OCI-LY1 (cell line): ENCODE results near the gene VIPR2.

Source experiments
- H2AFZ ChIP-seq: fragments of 200-600 bp; sonication (generic), shearing (Covaris generic); 2 replicates; pipeline ENCODE4 v1.6.0; 2014; ENCODE audit warnings: antibody characterized with exemption, mild to moderate bottlenecking, low read length
- H3F3A ChIP-seq: fragments of 200-600 bp; sonication (generic), shearing (Covaris generic); 2 replicates; pipeline ENCODE4 v1.6.0; 2014; ENCODE audit warnings: mild to moderate bottlenecking, antibody characterized with exemption, low read length, moderate library complexity; ENCODE audit not compliant: insufficient read depth
- H3K27ac ChIP-seq: fragments of 200-600 bp; sonication (generic); 2 replicates; pipeline ENCODE4 v1.5.1; 2014; ENCODE audit warnings: low read length, mixed run types, mild to moderate bottlenecking, low read depth; ENCODE audit not compliant: poor library complexity, severe bottlenecking
- H3K27me3 ChIP-seq: fragments of 200-600 bp; sonication (generic); 2 replicates; pipeline ENCODE4 v1.6.0; 2014; ENCODE audit warnings: antibody characterized with exemption, mild to moderate bottlenecking, low read length, moderate library complexity; ENCODE audit not compliant: insufficient read depth
- H3K36me3 ChIP-seq: fragments of 200-600 bp; sonication (generic); 2 replicates; pipeline ENCODE4 v1.6.1; 2014; ENCODE audit warnings: mild to moderate bottlenecking, antibody characterized with exemption, low read length, moderate library complexity, mixed read lengths; ENCODE audit not compliant: insufficient read depth
- H3K4me1 ChIP-seq: fragments of 200-600 bp; sonication (generic); 2 replicates; pipeline ENCODE4 v1.5.1; 2014; ENCODE audit warnings: mild to moderate bottlenecking, low read length, moderate library complexity; ENCODE audit not compliant: insufficient read depth, severe bottlenecking
- H3K4me2 ChIP-seq: fragments of 200-600 bp; sonication (generic), shearing (Covaris generic); 2 replicates; pipeline ENCODE4 v1.6.1; 2014; ENCODE audit warnings: low read length
- H3K4me3 ChIP-seq: fragments of 200-600 bp; sonication (generic); 2 replicates; pipeline ENCODE4 v1.5.1; 2014; ENCODE audit warnings: low read length, low read depth, mild to moderate bottlenecking, mixed read lengths; ENCODE audit not compliant: poor library complexity, severe bottlenecking
- H3K79me2 ChIP-seq: fragments of 200-600 bp; shearing (Covaris generic); 2 replicates; pipeline ENCODE4 v1.6.1; 2016; ENCODE audit warnings: mixed run types, low read length, mixed read lengths; ENCODE audit not compliant: insufficient read depth
- H3K9ac ChIP-seq: fragments of 200-600 bp; sonication (generic), shearing (Covaris generic); 2 replicates; pipeline ENCODE4 v1.6.1; 2014; ENCODE audit warnings: mild to moderate bottlenecking, low read length, mixed read lengths
- H3K9me2 ChIP-seq: fragments of 200-600 bp; sonication (generic), shearing (Covaris generic); 2 replicates; pipeline ENCODE4 v1.6.1; 2014; ENCODE audit warnings: low read depth, mild to moderate bottlenecking, low read length, mixed read lengths
- H3K9me3 ChIP-seq: fragments of 200-600 bp; shearing (Covaris generic); 2 replicates; pipeline ENCODE4 v1.6.1; 2014; ENCODE audit warnings: low read length, mixed read lengths
- H4K20me1 ChIP-seq: fragments of 200-600 bp; sonication (generic), shearing (Covaris generic); 2 replicates; pipeline ENCODE4 v1.6.0; 2016; ENCODE audit warnings: mild to moderate bottlenecking, low read length; ENCODE audit not compliant: insufficient read depth
- EZH2 ChIP-seq: fragments of 200-600 bp; sonication (generic), shearing (Covaris generic); IDR thresholded peaks from 2 replicates; pipeline ENCODE4 v1.8.0; 2017; ENCODE audit warnings: borderline replicate concordance, mixed run types, mild to moderate bottlenecking, antibody characterized with exemption, low read length, moderate library complexity, mixed read lengths
- TF ChIP-seq, protein P1 (sequence below): fragments of 200-600 bp; sonication (generic), shearing (Covaris generic); IDR thresholded peaks from 2 replicates; pipeline ENCODE4 v1.5.1; 2017; ENCODE audit warnings: mild to moderate bottlenecking, antibody characterized with exemption, low read length, moderate library complexity, mixed read lengths

VIPR2 gene

DNA sequence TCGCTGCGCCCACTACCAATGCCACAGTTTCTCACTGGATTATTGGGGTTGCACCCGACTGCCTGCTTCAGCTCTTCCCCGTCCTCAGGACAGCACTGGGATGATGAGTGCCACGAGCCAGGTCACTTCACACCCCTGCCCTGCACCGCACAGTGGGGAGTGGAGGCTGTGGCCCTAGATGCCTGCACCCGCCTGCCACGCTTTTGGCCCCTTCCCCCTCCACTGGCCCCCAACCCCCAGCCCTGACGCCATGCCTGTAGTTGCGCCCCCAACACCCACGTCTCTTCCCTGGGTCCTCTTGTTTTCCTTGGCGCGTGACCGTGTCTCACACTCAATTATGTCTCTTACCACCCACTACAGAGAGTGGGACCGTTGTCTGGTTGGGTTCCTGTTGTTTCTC lies 134.3 kb downstream of the VIPR2 start:
- Histone ChIP-seq H3K9me3 (no peaks in the 10 kb centered on the region), H3K4me1 (no peaks in the 10 kb centered on the region), H3F3A (no peaks in the 10 kb centered on the region), H3K27me3 (peaks cover 9% of the 10 kb centered on the region; the same call in 1 of the 2 replicates), H2AFZ (no peak overlapping the region), H3K79me2 (no peaks in the 10 kb centered on the region), H3K36me3 (no peaks in the 10 kb centered on the region), H3K9me2 (no peaks in the 10 kb centered on the region), H3K4me3 (no peak overlapping the region), H3K27ac (no peak overlapping the region), H4K20me1 (no peaks in the 10 kb centered on the region), H3K4me2 (no peak overlapping the region), H3K9ac (no peak overlapping the region)
- TF ChIP-seq EZH2: no peak
- TF ChIP-seq, protein P1, sequence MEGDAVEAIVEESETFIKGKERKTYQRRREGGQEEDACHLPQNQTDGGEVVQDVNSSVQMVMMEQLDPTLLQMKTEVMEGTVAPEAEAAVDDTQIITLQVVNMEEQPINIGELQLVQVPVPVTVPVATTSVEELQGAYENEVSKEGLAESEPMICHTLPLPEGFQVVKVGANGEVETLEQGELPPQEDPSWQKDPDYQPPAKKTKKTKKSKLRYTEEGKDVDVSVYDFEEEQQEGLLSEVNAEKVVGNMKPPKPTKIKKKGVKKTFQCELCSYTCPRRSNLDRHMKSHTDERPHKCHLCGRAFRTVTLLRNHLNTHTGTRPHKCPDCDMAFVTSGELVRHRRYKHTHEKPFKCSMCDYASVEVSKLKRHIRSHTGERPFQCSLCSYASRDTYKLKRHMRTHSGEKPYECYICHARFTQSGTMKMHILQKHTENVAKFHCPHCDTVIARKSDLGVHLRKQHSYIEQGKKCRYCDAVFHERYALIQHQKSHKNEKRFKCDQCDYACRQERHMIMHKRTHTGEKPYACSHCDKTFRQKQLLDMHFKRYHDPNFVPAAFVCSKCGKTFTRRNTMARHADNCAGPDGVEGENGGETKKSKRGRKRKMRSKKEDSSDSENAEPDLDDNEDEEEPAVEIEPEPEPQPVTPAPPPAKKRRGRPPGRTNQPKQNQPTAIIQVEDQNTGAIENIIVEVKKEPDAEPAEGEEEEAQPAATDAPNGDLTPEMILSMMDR: no peak

DNA sequence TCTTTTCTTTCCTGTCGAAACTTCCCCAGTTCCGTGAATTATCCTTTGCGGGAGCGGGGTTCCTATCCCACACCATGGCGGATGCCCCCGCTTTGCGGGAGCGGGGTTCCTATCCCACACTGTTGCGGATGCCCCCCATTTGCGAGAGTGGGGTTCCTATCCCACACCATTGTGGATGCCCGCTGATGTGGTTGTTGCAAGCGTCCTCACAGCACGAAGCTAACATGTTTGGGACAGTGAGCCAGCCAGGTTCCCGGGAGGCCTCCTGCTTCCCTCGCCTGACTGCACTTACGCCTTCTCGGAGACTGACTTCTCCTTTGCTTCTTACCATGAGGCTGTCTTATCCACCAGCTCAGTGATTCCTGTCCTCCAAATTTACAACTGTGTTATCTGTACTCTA lies 134.7 kb downstream of the VIPR2 start:
- Histone ChIP-seq H3K36me3 (no peaks in the 10 kb centered on the region), H3K4me2 (no peak overlapping the region), H3K9me2 (no peaks in the 10 kb centered on the region), H3F3A (no peaks in the 10 kb centered on the region), H3K27me3 (peaks cover 9% of the 10 kb centered on the region; the same call in 1 of the 2 replicates), H3K9ac (no peak overlapping the region), H3K27ac (no peak overlapping the region), H3K79me2 (no peaks in the 10 kb centered on the region), H3K4me3 (no peak overlapping the region), H3K9me3 (no peaks in the 10 kb centered on the region), H4K20me1 (no peaks in the 10 kb centered on the region), H2AFZ (no peak overlapping the region), H3K4me1 (no peaks in the 10 kb centered on the region)
- TF ChIP-seq, protein P1: no peak
- no peak for TF ChIP-seq EZH2

DNA sequence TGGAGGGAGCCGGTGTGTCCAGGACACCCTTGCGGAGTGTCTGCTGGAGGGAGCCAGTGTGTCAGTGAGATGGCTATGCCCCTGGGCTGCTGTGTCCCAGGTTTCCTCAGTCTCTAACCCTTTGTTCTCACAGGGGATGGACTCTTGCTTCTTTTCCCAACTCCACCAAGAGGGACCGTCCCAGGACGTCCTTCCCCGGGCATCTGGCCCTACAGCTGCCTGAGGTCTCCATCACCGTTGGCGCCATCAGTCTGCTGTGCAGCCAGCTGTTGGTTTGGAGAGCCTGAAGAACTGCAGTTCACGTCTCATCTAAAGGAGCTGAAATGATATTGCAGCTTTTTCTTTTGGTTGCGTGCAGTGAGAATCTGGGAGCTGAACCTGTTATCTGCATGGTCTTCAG lies 136.2 kb downstream of the VIPR2 start:
- no peaks in the 10 kb centered on the region for H3K9me2 ChIP-seq
- no peak overlapping the region for H3K4me3 ChIP-seq
- H3K4me1 ChIP-seq: no peaks in the 10 kb centered on the region
- no peaks in the 10 kb centered on the region for H4K20me1 ChIP-seq
- no peaks in the 10 kb centered on the region for H3K9me3 ChIP-seq
- H3K4me2 ChIP-seq: no peak overlapping the region
- no peaks in the 10 kb centered on the region for H3K79me2 ChIP-seq
- no peak overlapping the region for H2AFZ ChIP-seq
- H3K27me3 ChIP-seq: peaks cover 9% of the 10 kb centered on the region; the same call in 1 of the 2 replicates
- H3K36me3 ChIP-seq: no peaks in the 10 kb centered on the region
- H3K9ac ChIP-seq: no peak overlapping the region
- no peak overlapping the region for H3K27ac ChIP-seq
- H3F3A ChIP-seq: no peaks in the 10 kb centered on the region
- TF ChIP-seq EZH2: no peak
- TF ChIP-seq, protein P1: no peak
